Mesenchymal stem cell (in vitro differentiated cells and primary cell): Measurements from ENCODE around the gene TMEM119.

Experiments
- DNase-seq: peaks from one replicate; pipeline ENCODE4 v3.0.0-alpha.2; 2013
- H2AFZ ChIP-seq: one replicate; pipeline ENCODE4 v1.6.1; 2013; ENCODE audit warnings: low read depth, mild to moderate bottlenecking, control low read depth, inconsistent platforms, low read length, moderate library complexity
- H2AK5ac ChIP-seq: 2 replicates; pipeline ENCODE4 v1.6.1; 2013; ENCODE audit warnings: low read length, moderate library complexity, mild to moderate bottlenecking, inconsistent platforms; ENCODE audit not compliant: severe bottlenecking
- H2BK120ac ChIP-seq: one replicate; pipeline ENCODE4 v1.6.1; 2013; ENCODE audit warnings: low read depth, mild to moderate bottlenecking, inconsistent platforms, low read length, moderate library complexity
- H2BK12ac ChIP-seq, 2 experiments: one replicate each; pipeline ENCODE4 v1.6.1; 2013; ENCODE audit warnings: inconsistent platforms in 2 of 2, low read length in 2 of 2, mild to moderate bottlenecking in 2 of 2, moderate library complexity in 2 of 2, control low read depth in 1 of 2
- H2BK15ac ChIP-seq: one replicate; pipeline ENCODE4 v1.6.1; 2013; ENCODE audit warnings: mild to moderate bottlenecking, low read depth, inconsistent platforms; ENCODE audit not compliant: poor library complexity, severe bottlenecking
- H2BK5ac ChIP-seq: 2 replicates; pipeline ENCODE4 v1.6.1; 2013; ENCODE audit warnings: low read depth, mild to moderate bottlenecking, low read length, control low read depth, inconsistent platforms; ENCODE audit not compliant: poor library complexity, severe bottlenecking
- H3K14ac ChIP-seq, 2 experiments: one replicate each; pipeline ENCODE4 v1.6.1; 2013; ENCODE audit warnings: inconsistent platforms in 2 of 2, low read length in 2 of 2, control low read depth in 1 of 2, mild to moderate bottlenecking in 1 of 2, moderate library complexity in 1 of 2
- H3K18ac ChIP-seq, 2 experiments: one replicate each; pipeline ENCODE4 v1.6.1; 2013; ENCODE audit warnings: inconsistent platforms in 2 of 2, low read length in 2 of 2, control low read depth in 1 of 2, low read depth in 1 of 2, mild to moderate bottlenecking in 1 of 2
- H3K23ac ChIP-seq, 2 experiments: one replicate each; pipeline ENCODE4 v1.6.1; 2013; ENCODE audit warnings: inconsistent platforms in 2 of 2, low read length in 2 of 2, mild to moderate bottlenecking in 2 of 2, moderate library complexity in 2 of 2, control low read depth in 1 of 2
- H3K27ac ChIP-seq: 2 replicates; pipeline ENCODE4 v1.5.1; 2013; ENCODE audit warnings: mild to moderate bottlenecking, moderate library complexity, low read length, control low read depth, inconsistent platforms; ENCODE audit not compliant: poor library complexity, severe bottlenecking
- H3K27me3 ChIP-seq, 2 experiments: 2 replicates each; pipeline versions ENCODE4 v1.6.1 to v1.7.0; 2013; ENCODE audit warnings: low read length in 2 of 2, mild to moderate bottlenecking in 2 of 2, moderate library complexity in 2 of 2, control low read depth in 1 of 2, inconsistent platforms in 1 of 2; ENCODE audit not compliant: control insufficient read depth in 1 of 2, insufficient read depth in 1 of 2
- H3K36me3 ChIP-seq, 2 experiments: 2 replicates each; pipeline versions ENCODE4 v1.6.1 to v1.7.0; 2013; ENCODE audit warnings: low read length in 2 of 2, control low read depth in 1 of 2, inconsistent platforms in 1 of 2, low read depth in 1 of 2, mild to moderate bottlenecking in 1 of 2; ENCODE audit not compliant: insufficient read depth in 2 of 2, control insufficient read depth in 1 of 2
- H3K4ac ChIP-seq, 2 experiments: one replicate each; pipeline ENCODE4 v1.6.1; 2013; ENCODE audit warnings: inconsistent platforms in 2 of 2, low read length in 2 of 2, mild to moderate bottlenecking in 2 of 2, moderate library complexity in 2 of 2, control low read depth in 1 of 2, low read depth in 1 of 2
- H3K4me1 ChIP-seq: 2 replicates; pipeline ENCODE4 v1.6.1; 2013; ENCODE audit warnings: low read depth, low read length, control low read depth; ENCODE audit not compliant: control insufficient read depth, insufficient read depth
- H3K4me2 ChIP-seq: 2 replicates; pipeline ENCODE4 v1.6.1; 2013; ENCODE audit warnings: low read length, mild to moderate bottlenecking, inconsistent platforms; ENCODE audit not compliant: poor library complexity, severe bottlenecking
- H3K4me3 ChIP-seq, 2 experiments: 2 replicates each; pipeline versions ENCODE4 v1.5.1 to v1.7.0; 2013; ENCODE audit warnings: low read length in 2 of 2, mild to moderate bottlenecking in 2 of 2, control low read depth in 1 of 2, low read depth in 1 of 2; ENCODE audit not compliant: insufficient read depth in 1 of 2
- H3K79me1 ChIP-seq: replicated peaks from 2 replicates; pipeline ENCODE4 v1.6.1; 2013; ENCODE audit warnings: mild to moderate bottlenecking, control low read depth, low read length, inconsistent platforms; ENCODE audit not compliant: poor library complexity, severe bottlenecking
- H3K9ac ChIP-seq: 2 replicates; pipeline ENCODE4 v1.7.0; 2013; ENCODE audit warnings: mild to moderate bottlenecking, low read length, moderate library complexity
- H3K9me3 ChIP-seq: 2 replicates; pipeline ENCODE4 v1.7.0; 2013; ENCODE audit warnings: mild to moderate bottlenecking, low read length; ENCODE audit not compliant: control insufficient read depth
- H4K8ac ChIP-seq: one replicate; pipeline ENCODE4 v1.6.1; 2013; ENCODE audit warnings: inconsistent platforms, mild to moderate bottlenecking, low read length, moderate library complexity
- H4K91ac ChIP-seq: one replicate; pipeline ENCODE4 v1.6.1; 2013; ENCODE audit warnings: mild to moderate bottlenecking, low read length, inconsistent platforms
- WGBS: methylation state at CpG from one replicate; pipeline ENCODE4 v1.1.7; 2013; ENCODE audit warnings: mixed read lengths; 5-methylcytosine and 5-hydroxymethylcytosine counted together

Gene TMEM119

GRCh38 chr12:108563136-108563803 is 34.6 kb downstream of the TMEM119 start:
- Histone ChIP-seq H3K18ac (peak overlapping the region; percentile 79 to 86), H4K8ac (peak overlapping the region; percentile 92), H3K79me1 (peaks cover 9% of the 10 kb centered on the region), H2BK120ac (peak overlapping the region; percentile 78), H3K23ac (no peak overlapping the region), H2BK5ac (peak overlapping the region; percentile 97), H3K36me3 (peaks cover 19 to 49% of the 10 kb centered on the region in 2 experiments), H2BK12ac (peak overlapping the region; percentile 37 to 95), H3K4me1 (peaks cover 22% of the 10 kb centered on the region), H2AK5ac (peak overlapping the region; percentile 71), H3K27me3 (no peaks in the 10 kb centered on the region), H3K4ac (peak overlapping the region; percentile 84 to 93), H3K4me2 (peak overlapping the region; percentile 95), H3K9me3 (no peaks in the 10 kb centered on the region), H3K9ac (peak overlapping the region; percentile 99), H2AFZ (no peak overlapping the region), H3K14ac (no peak overlapping the region), H3K4me3 (peak overlapping the region; percentile 83 to 99), H2BK15ac (no peak overlapping the region), H4K91ac (peak overlapping the region; percentile 71), H3K27ac (peak overlapping the region; percentile 83)
- peak; percentile 94 for DNase-seq
- WGBS = 2% methylated on average over 4 of the region's 14 CpGs

DNA sequence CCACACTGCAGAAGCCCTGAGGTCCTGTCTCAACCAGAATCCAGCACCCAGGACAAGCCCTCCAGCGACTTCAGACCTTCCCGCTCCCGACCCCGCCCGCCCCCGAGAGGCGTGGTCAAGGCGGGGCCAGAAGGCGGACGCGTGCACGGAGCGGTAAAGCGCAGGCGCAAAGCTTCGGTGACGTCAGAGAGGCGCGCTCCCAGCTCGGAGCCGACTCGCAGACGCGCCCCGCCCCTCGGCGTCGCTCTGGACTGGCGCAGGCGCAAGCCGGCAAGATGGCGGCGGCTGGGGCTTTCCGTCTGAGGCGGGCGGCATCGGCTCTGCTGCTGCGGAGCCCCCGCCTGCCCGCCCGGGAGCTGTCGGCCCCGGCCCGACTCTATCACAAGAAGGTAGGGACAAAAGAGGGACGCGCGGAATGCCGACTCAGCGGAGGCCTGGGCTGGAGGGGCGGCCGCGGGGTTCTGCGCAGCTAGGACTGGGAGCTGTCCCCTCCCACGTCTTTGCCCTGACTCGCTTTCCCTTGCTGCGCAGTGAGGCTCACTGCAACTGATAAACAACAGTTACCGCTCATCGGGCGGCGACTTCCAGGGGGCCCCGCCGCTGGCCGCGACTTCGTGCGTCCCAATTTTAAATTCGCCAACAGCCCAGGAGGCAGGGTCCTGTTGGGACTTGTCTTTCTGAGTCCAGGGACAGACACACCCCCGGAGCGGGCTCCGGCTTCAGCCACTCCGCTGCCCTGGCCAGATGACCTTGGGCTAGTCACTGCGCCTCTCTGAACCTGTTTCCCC is 35.3 kb downstream of the TMEM119 start, which contains the start of gene ISCU:
Gene ISCU, plus strand, starts transcription at position 249 of the 788 bp plus-strand sequence. Its CDS starts 27 bp downstream, at position 276.
- Histone ChIP-seq H4K91ac (peak within 1 kb of the TSS; percentile 71), H2AFZ (peak within 1 kb of the TSS; percentile 64), H3K4me2 (peak within 1 kb of the TSS; percentile 95), H2BK15ac (no peak within 1 kb of the TSS), H3K4ac (peak within 1 kb of the TSS; percentile 84 to 93), H3K79me1 (peaks cover 9% of the 10 kb centered on the region), H2BK5ac (peak within 1 kb of the TSS; percentile 97), H3K9ac (peak within 1 kb of the TSS; percentile 100), H3K27ac (peak within 1 kb of the TSS; percentile 83), H4K8ac (peak within 1 kb of the TSS; percentile 92), H3K9me3 (no peaks in the 10 kb centered on the region), H3K27me3 (no peaks in the 10 kb centered on the region), H2AK5ac (peak within 1 kb of the TSS; percentile 71), H3K4me3 (peak within 1 kb of the TSS; percentile 83 to 99), H3K4me1 (peaks cover 23% of the 10 kb centered on the region), H3K36me3 (peaks cover 24 to 49% of the 10 kb centered on the region in 2 experiments), H2BK120ac (peak within 1 kb of the TSS; percentile 78), H3K23ac (peak within 1 kb of the TSS in 1 of 2 experiments; percentile 2), H3K14ac (peak within 1 kb of the TSS in 1 of 2 experiments; percentile 35), H3K18ac (peak within 1 kb of the TSS; percentile 79 to 86), H2BK12ac (peak within 1 kb of the TSS; percentile 48 to 95)
- WGBS = under 1% methylated on average over 70 of the region's 72 CpGs
- DNase-seq = peak; percentile 96

GRCh38 chr12:108561852-108562347 is 36.0 kb downstream of the TMEM119 start:
- H3K36me3 ChIP-seq = peaks cover 22 to 47% of the 10 kb centered on the region in 2 experiments
- H3K9me3 ChIP-seq = no peaks in the 10 kb centered on the region
- no peak overlapping the region for H2BK5ac ChIP-seq
- H3K4me2 ChIP-seq = peak overlapping the region; percentile 87
- H3K14ac ChIP-seq = no peak overlapping the region
- no peak for DNase-seq
- H2BK12ac ChIP-seq = no peak overlapping the region
- H3K4ac ChIP-seq = no peak overlapping the region
- no peak overlapping the region for H4K8ac ChIP-seq
- H3K4me1 ChIP-seq = peaks cover 18% of the 10 kb centered on the region
- H3K9ac ChIP-seq = peak overlapping the region; percentile 100
- WGBS = under 1% methylated on average over 19 of the region's 20 CpGs
- no peak overlapping the region for H2AFZ ChIP-seq
- peak overlapping the region; percentile 37 to 99 for H3K4me3 ChIP-seq
- peaks cover 9% of the 10 kb centered on the region for H3K79me1 ChIP-seq
- H3K23ac ChIP-seq = no peak overlapping the region
- no peak overlapping the region for H2BK15ac ChIP-seq
- no peaks in the 10 kb centered on the region for H3K27me3 ChIP-seq
- no peak overlapping the region for H2AK5ac ChIP-seq
- no peak overlapping the region for H2BK120ac ChIP-seq
- peak overlapping the region; percentile 12 for H3K27ac ChIP-seq
- no peak overlapping the region for H4K91ac ChIP-seq
- H3K18ac ChIP-seq = no peak overlapping the region
